HCT116 (cell line): ENCODE results near the gene TEX264. TPM values are rescaled to one million over a fixed set of nuclear protein-coding genes. Genes with fewer than 3 reads are reported as not detected.

Experiments
- ATAC-seq: fragments of 200-7000 bp; cut with Tn5 transposase; 2 replicates; pipeline ENCODE4 v1.9.1; 2020; ENCODE audit warnings: mild to moderate bottlenecking, moderate library complexity
- BruUV-seq: library from RNA; stranded (reverse); fragments of 400-500 nt; replicated peaks from 2 replicates; lab custom pipeline; 2021; lab: Mats Ljungman, UMichigan
- CTCF ChIA-PET: fragments of 300-600 bp; sonication (Branson Sonifier 250); formaldehyde crosslinking; loops from one replicate; lab custom pipeline; 2021; ENCODE audit warnings: antibody characterized with exemption; lab: Charles Lee
- POLR2A ChIA-PET: fragments of 300-600, 350-600 bp; sonication (Branson Sonifier 250); formaldehyde crosslinking; loops from one replicate; lab custom pipeline; 2021; ENCODE audit warnings: antibody characterized with exemption; lab: Charles Lee
- RAD21 ChIA-PET, 2 experiments: fragments of 300-600 bp; sonication (Branson Sonifier 250); formaldehyde crosslinking; loops; one replicate each; lab custom pipeline; 2023; ENCODE audit warnings: low total read pairs in 2 of 2; ENCODE audit not compliant: uncharacterized antibody in 2 of 2, unreplicated experiment in 2 of 2, low non-redundant PET in 1 of 2; lab: Charles Lee
- DNase-seq: peaks from one replicate; pipeline ENCODE4 v3.0.0-alpha.2; 2010; ENCODE audit warnings: low read depth, low spot score
- H2AFZ ChIP-seq: fragments of 200-600 bp; shearing (Covaris generic), sonication (generic); 2 replicates; pipeline ENCODE4 v1.6.1; 2017; ENCODE audit warnings: low read depth, mixed run types, mixed read lengths, antibody characterized with exemption, low read length; ENCODE audit not compliant: poor library complexity, severe bottlenecking
- H3K27ac ChIP-seq: 2 replicates; pipeline ENCODE4 v1.5.1; 2012; ENCODE audit warnings: low read depth, low read length
- H3K27me3 ChIP-seq: fragments of 200-600 bp; sonication (generic); 2 replicates; pipeline ENCODE4 v1.6.1; 2016; ENCODE audit warnings: mixed run types, low read length, mixed read lengths; ENCODE audit not compliant: insufficient read depth
- H3K36me3 ChIP-seq, 2 experiments: fragments of 200-500 bp in 1 of 2; fragments of 200-600 bp in 1 of 2; sonication (Bioruptor generic) in 1 of 2; sonication (generic) in 1 of 2; 2 replicates each; pipeline versions ENCODE4 v1.5.1 to v1.6.1; 2014 to 2016; ENCODE audit warnings: low read length in 2 of 2, inconsistent platforms in 1 of 2, mixed read lengths in 1 of 2, mixed run types in 1 of 2; ENCODE audit not compliant: insufficient read depth in 2 of 2, control insufficient read depth in 1 of 2
- H3K4me1 ChIP-seq, 2 experiments: fragments of 200-600 bp in 1 of 2; sonication (generic) in 1 of 2; 2 replicates each; pipeline versions ENCODE4 v1.5.1 to v1.6.1; 2012 to 2017; ENCODE audit warnings: low read length in 2 of 2, inconsistent platforms in 1 of 2, mild to moderate bottlenecking in 1 of 2, mixed read lengths in 1 of 2, mixed run types in 1 of 2, moderate library complexity in 1 of 2; ENCODE audit not compliant: insufficient read depth in 2 of 2, control insufficient read depth in 1 of 2
- H3K4me2 ChIP-seq: fragments of 200-600 bp; sonication (generic); 2 replicates; pipeline ENCODE4 v1.6.1; 2017; ENCODE audit warnings: mixed run types, low read length, mixed read lengths
- H3K4me3 ChIP-seq, 2 experiments: fragments of 200-600 bp in 1 of 2; sonication (generic) in 1 of 2; replicated peaks in 1 of 2; 2 replicates each; pipeline ENCODE4 v1.5.1; 2011 to 2016; ENCODE audit warnings: low read length in 2 of 2, control low read depth in 1 of 2, low read depth in 1 of 2, mild to moderate bottlenecking in 1 of 2, mixed read lengths in 1 of 2, mixed run types in 1 of 2
- H3K79me2 ChIP-seq: fragments of 200-600 bp; sonication (generic); 2 replicates; pipeline ENCODE4 v1.6.1; 2017; ENCODE audit warnings: mild to moderate bottlenecking, mixed run types, low read length, moderate library complexity, mixed read lengths; ENCODE audit not compliant: insufficient read depth
- H3K9ac ChIP-seq: fragments of 200-600 bp; sonication (generic); 2 replicates; pipeline ENCODE4 v1.6.1; 2016; ENCODE audit warnings: low read length, mixed read lengths
- H3K9me2 ChIP-seq: fragments of 200-600 bp; sonication (generic), shearing (Covaris generic); 2 replicates; pipeline ENCODE4 v1.6.1; 2017; ENCODE audit warnings: mixed run types, mild to moderate bottlenecking, moderate library complexity; ENCODE audit not compliant: insufficient read depth
- H3K9me3 ChIP-seq, 2 experiments: fragments of 200-500 bp in 1 of 2; fragments of 200-600 bp in 1 of 2; sonication (Bioruptor generic) in 1 of 2; sonication (generic) in 1 of 2; 2 replicates each; pipeline ENCODE4 v1.6.1; 2014 to 2017; ENCODE audit warnings: low read length in 2 of 2, mixed read lengths in 2 of 2, inconsistent platforms in 1 of 2, low read depth in 1 of 2, mild to moderate bottlenecking in 1 of 2, mixed run types in 1 of 2, moderate library complexity in 1 of 2; ENCODE audit not compliant: control insufficient read depth in 1 of 2, insufficient read depth in 1 of 2
- H4K20me1 ChIP-seq: fragments of 200-600 bp; sonication (generic), shearing (Covaris generic); 2 replicates; pipeline ENCODE4 v1.6.1; 2017; ENCODE audit warnings: mixed run types, mild to moderate bottlenecking, moderate library complexity; ENCODE audit not compliant: insufficient read depth
- CEBPB ChIP-seq: IDR thresholded peaks from 2 replicates; pipeline ENCODE4 v1.6.1; 2012; ENCODE audit warnings: low read depth
- ELF1 ChIP-seq: IDR thresholded peaks from 2 replicates; pipeline ENCODE4 v1.6.1; 2012; ENCODE audit warnings: low read depth, borderline replicate concordance
- SIN3A ChIP-seq: IDR thresholded peaks from 2 replicates; pipeline ENCODE4 v1.6.1; 2012; ENCODE audit warnings: low read depth
- YY1 ChIP-seq: IDR thresholded peaks from 2 replicates; pipeline ENCODE4 v1.6.1; 2011; ENCODE audit warnings: low read length, low read depth, moderate library complexity, mild to moderate bottlenecking; ENCODE audit not compliant: insufficient replicate concordance; ENCODE audit errors: extremely low read depth
- ZFX ChIP-seq: fragments of 450-650 bp; IDR thresholded peaks from 2 replicates; pipeline ENCODE4 v1.6.1; 2017
- intact Hi-C: fragments of 100-400 bp; cut with micrococcal nuclease; formaldehyde crosslinking; loops from 2 replicates; pipeline ENCODE4 v1.10.0; 2022
- total RNA-seq: library from RNA; stranded (reverse); gene quantifications from one replicate; pipeline ENCODE4 v1.2.1, GENCODE V29; 2021; ENCODE audit not compliant: unreplicated experiment
- TF ChIP-seq, protein P1 (sequence below), 3 experiments: fragments of 200-600 bp in 1 of 3; sonication (generic) in 1 of 3; IDR thresholded peaks in 2 of 3; conservative IDR thresholded peaks in 1 of 3; 2 replicates each; pipeline ENCODE4 v1.5.1; 2012 to 2017; ENCODE audit warnings: low read depth in 2 of 3, low read length in 2 of 3, antibody characterized with exemption in 1 of 3, borderline replicate concordance in 1 of 3, control low read depth in 1 of 3, mild to moderate bottlenecking in 1 of 3, mixed read lengths in 1 of 3, mixed run types in 1 of 3, moderate library complexity in 1 of 3; ENCODE audit not compliant: insufficient read depth in 1 of 3

TEX264 gene
- total RNA-seq, 1 experiment from 2014 or later, result 36.0 TPM

DNA sequence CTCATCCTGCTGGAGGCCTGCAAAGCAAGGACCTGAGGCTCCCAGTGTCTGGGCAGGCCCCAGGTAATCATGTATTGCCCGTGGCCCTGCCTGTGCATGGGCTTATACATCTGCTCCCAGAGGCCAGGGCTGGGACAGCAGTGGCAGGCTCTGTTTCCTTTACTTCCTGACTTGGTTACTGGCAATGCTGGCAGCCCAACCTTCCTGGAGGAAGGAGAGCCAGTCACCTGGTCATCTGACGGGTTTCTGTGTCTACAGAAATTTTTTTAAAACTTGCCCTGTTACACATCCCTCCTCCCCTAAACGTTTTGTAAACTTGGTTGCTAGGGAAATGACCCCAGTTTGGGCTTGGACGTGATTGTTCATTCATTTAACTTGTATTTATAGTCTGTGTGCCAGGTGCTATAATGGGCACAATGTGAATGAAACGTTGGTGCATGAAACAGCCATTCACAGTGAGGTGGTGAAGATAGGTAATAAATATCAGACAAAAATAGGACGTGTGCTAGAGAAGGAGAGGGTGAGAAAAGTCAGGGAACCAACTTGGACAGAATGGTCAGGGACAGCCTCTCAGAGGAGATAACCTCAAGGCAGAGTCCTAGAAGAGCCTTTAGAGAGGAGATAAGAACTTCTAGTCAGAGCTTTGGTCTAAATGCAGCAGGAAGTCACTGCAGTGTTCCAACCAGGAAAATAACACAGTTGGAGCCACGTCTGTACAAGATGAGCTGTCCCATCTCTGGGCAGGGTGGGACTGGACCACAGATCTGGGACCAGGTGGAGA is 14.1 kb downstream of the TEX264 start (continued):
- TF ChIP-seq ELF1, result no peak

GRCh38 chr3:51686056-51686455 is 15.0 kb downstream of the TEX264 start:
- POLR2A ChIA-PET, result no interaction called here
- no peak overlapping the region for H3K27ac ChIP-seq
- no peak for ATAC-seq
- H3K4me1 ChIP-seq, result peaks cover 6 to 10% of the 10 kb centered on the region in 2 experiments
- H3K4me2 ChIP-seq, result no peak overlapping the region
- no peaks in the 10 kb centered on the region for H3K27me3 ChIP-seq
- H3K9me2 ChIP-seq, result no peaks in the 10 kb centered on the region
- no peak overlapping the region for H3K4me3 ChIP-seq
- H2AFZ ChIP-seq, result no peak overlapping the region
- no peak overlapping the region for H3K9ac ChIP-seq
- intact Hi-C loops, result no loop called here
- H3K9me3 ChIP-seq, result no peaks in the 10 kb centered on the region
- TF ChIP-seq SIN3A (no peak), CEBPB (no peak), ELF1 (no peak), YY1 (no peak), ZFX (no peak)
- TF ChIP-seq, protein P1, sequence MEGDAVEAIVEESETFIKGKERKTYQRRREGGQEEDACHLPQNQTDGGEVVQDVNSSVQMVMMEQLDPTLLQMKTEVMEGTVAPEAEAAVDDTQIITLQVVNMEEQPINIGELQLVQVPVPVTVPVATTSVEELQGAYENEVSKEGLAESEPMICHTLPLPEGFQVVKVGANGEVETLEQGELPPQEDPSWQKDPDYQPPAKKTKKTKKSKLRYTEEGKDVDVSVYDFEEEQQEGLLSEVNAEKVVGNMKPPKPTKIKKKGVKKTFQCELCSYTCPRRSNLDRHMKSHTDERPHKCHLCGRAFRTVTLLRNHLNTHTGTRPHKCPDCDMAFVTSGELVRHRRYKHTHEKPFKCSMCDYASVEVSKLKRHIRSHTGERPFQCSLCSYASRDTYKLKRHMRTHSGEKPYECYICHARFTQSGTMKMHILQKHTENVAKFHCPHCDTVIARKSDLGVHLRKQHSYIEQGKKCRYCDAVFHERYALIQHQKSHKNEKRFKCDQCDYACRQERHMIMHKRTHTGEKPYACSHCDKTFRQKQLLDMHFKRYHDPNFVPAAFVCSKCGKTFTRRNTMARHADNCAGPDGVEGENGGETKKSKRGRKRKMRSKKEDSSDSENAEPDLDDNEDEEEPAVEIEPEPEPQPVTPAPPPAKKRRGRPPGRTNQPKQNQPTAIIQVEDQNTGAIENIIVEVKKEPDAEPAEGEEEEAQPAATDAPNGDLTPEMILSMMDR (IDR thresholded peaks at IDR 0.05 in 2 of 3, conservative IDR thresholded peaks at IDR 0.05 in 1 of 3; ENCODE audit: borderline replicate concordance in 1 of 3, insufficient read depth in 1 of 3, low read depth in 2 of 3, low read length in 2 of 3), result no peak
- TF ChIP-seq, all 23 proteins: peak for 0
- Histone ChIP-seq H3K36me3 (peaks cover 8 to 13% of the 10 kb centered on the region in 2 experiments; a peak in 3 of 4 replicates), H3K79me2 (no peaks in the 10 kb centered on the region), H4K20me1 (no peaks in the 10 kb centered on the region)
- no TSS peak for BruUV-seq
- ChIA-PET RAD21 (no interaction called here), CTCF (no interaction called here)
- DNase-seq, result no peak
